Measurements from ENCODE around the gene P2RX7. TPM values are rescaled to one million over a fixed set of nuclear protein-coding genes. Genes with fewer than 3 reads are reported as not detected.

P2RX7 gene
- total and polyA plus RNA-seq, 9 of the 15 experiments (the other 6 are each of a cell fraction or from before 2014, with no cell fraction given), result 0.04 to 0.65 (median 0.30) TPM

- TF ChIP-seq CHD7 (IDR thresholded peaks at IDR 0.05; ENCODE audit: low read depth, low read length), result no peak
- peak; percentile 34; the same call in 1 of the 2 replicates for TF ChIP-seq STAT5A (IDR thresholded peaks at IDR 0.05; ENCODE audit: borderline replicate concordance, low read length)
- no peak; the same call in 1 of the 2 replicates for TF ChIP-seq ZNF175 (CRISPR knock-in tag; IDR thresholded peaks at IDR 0.05; ENCODE audit: low read depth)
- no peak for TF ChIP-seq KDM5B (IDR thresholded peaks at IDR 0.05; ENCODE audit: insufficient replicate concordance, low read depth, low read length)
- no peak; a peak in 1 of 6 replicates for TF ChIP-seq ZBTB11 (CRISPR knock-in tag; IDR thresholded peaks at IDR 0.05)
- TF ChIP-seq ESRRA (IDR thresholded peaks at IDR 0.05; ENCODE audit: borderline replicate concordance, low read depth), result 0 out of 2 replicates have a peak, but pooled peaks have one; percentile 11
- 0 out of 2 replicates have a peak, but pooled peaks have one; percentile 16 for TF ChIP-seq L3MBTL2 (IDR thresholded peaks at IDR 0.05)
- TF ChIP-seq NR4A1 (CRISPR knock-in tag; IDR thresholded peaks at IDR 0.05), result no peak
- no peak for TF ChIP-seq NR4A1 (tag; IDR thresholded peaks at IDR 0.05)
Measured at GRCh38 chr12:121202407-121203355, 70.0 kb downstream of the P2RX7 start (continued).
